NCI-H1694 treated with DMSO at 0.1 percent for 48 hours (cell line): ENCODE results near the gene DOCK7.
"Not testable (repeated sequence)": the region's sequence is repeated elsewhere in the genome, so short reads cannot be mapped to it uniquely, and the experiment has no call there.

Experiments used
- DNase-seq: peaks from one replicate; lab custom pipeline; 2025; lab: John Stamatoyannopoulos, UW

The DOCK7 gene

GRCh38 chr1:62691062-62691844 lies 3.1 kb upstream of the DOCK7 start:
- DNase-seq, result no peak

GRCh38 chr1:62689524-62689923 lies 1.3 kb upstream of the DOCK7 start:
- DNase-seq, result no peak

- no peak for DNase-seq
Observed at GRCh38 chr1:62688687-62689085, 500 bp upstream of the DOCK7 start.

GRCh38 chr1:62687421-62687902 lies 724 bp downstream of the DOCK7 start:
- peak; percentile 31 for DNase-seq

- DNase-seq, result no peak
Observed at GRCh38 chr1:62686822-62687221, 1.4 kb downstream of the DOCK7 start.

- DNase-seq, result no peak
Observed at GRCh38 chr1:62685431-62685859, 2.7 kb downstream of the DOCK7 start.

GRCh38 chr1:62682531-62682930 lies 5.7 kb downstream of the DOCK7 start:
- no peak for DNase-seq

GRCh38 chr1:62680992-62681391 lies 7.2 kb downstream of the DOCK7 start:
- not testable (repeated sequence) for DNase-seq

- DNase-seq, result not testable (repeated sequence)
Observed at GRCh38 chr1:62677822-62678221, 10.4 kb downstream of the DOCK7 start.

GRCh38 chr1:62676611-62677356 lies 11.4 kb downstream of the DOCK7 start:
- DNase-seq, result no peak

- DNase-seq, result no peak
Observed at GRCh38 chr1:62673629-62674028, 14.6 kb downstream of the DOCK7 start.

GRCh38 chr1:62672029-62672428 lies 16.2 kb downstream of the DOCK7 start:
- no peak for DNase-seq

GRCh38 chr1:62654744-62655143 lies 33.4 kb downstream of the DOCK7 start:
- no peak for DNase-seq

GRCh38 chr1:62652387-62652786 lies 35.8 kb downstream of the DOCK7 start:
- DNase-seq, result no peak

GRCh38 chr1:62643283-62643682 lies 44.9 kb downstream of the DOCK7 start:
- DNase-seq, result no peak

GRCh38 chr1:62637392-62638105 lies 50.6 kb downstream of the DOCK7 start:
- no peak for DNase-seq

- no peak for DNase-seq
Observed at GRCh38 chr1:62628506-62628905, 59.7 kb downstream of the DOCK7 start.

GRCh38 chr1:62625415-62625814 lies 62.8 kb downstream of the DOCK7 start:
- no peak for DNase-seq

- DNase-seq, result no peak
Observed at GRCh38 chr1:62621907-62622306, 66.3 kb downstream of the DOCK7 start.

- DNase-seq, result no peak
Observed at GRCh38 chr1:62613890-62614289, 74.3 kb downstream of the DOCK7 start.

GRCh38 chr1:62613325-62613727 lies 74.9 kb downstream of the DOCK7 start:
- DNase-seq, result no peak

GRCh38 chr1:62612770-62613169 lies 75.4 kb downstream of the DOCK7 start:
- DNase-seq, result no peak

- DNase-seq, result not testable (repeated sequence)
Observed at GRCh38 chr1:62610588-62610987, 77.6 kb downstream of the DOCK7 start.
